Kidney epithelial cell (primary cell): ENCODE measurements around the gene CFAP61. TPM values are rescaled to one million over a fixed set of nuclear protein-coding genes. Genes with fewer than 3 reads are reported as not detected.

Experiments used
- DNase-seq: peaks from one replicate; pipeline ENCODE4 v3.0.0-alpha.2; 2010; ENCODE audit warnings: low read depth
- H3K27me3 ChIP-seq: 2 replicates; pipeline ENCODE4 v1.6.0; 2011; ENCODE audit warnings: low read length; ENCODE audit not compliant: control insufficient read depth, insufficient read depth
- H3K36me3 ChIP-seq: 2 replicates; pipeline ENCODE4 v1.5.1; 2011; ENCODE audit warnings: low read length; ENCODE audit not compliant: control insufficient read depth, insufficient read depth
- H3K4me3 ChIP-seq: 2 replicates; pipeline ENCODE4 v1.5.1; 2011; ENCODE audit warnings: low read depth, mild to moderate bottlenecking, control low read depth, low read length
- CTCF ChIP-seq: IDR thresholded peaks from 2 replicates; pipeline ENCODE4 v1.5.1; 2011; ENCODE audit warnings: mild to moderate bottlenecking, moderate library complexity, low read length, control low read depth, inconsistent platforms; ENCODE audit not compliant: insufficient read depth, poor library complexity, severe bottlenecking
- total RNA-seq: library from RNA; depleted of rRNA; stranded (reverse); fragments of >200 nt; gene quantifications from 2 replicates; pipeline ENCODE4 v1.2.3, GENCODE V29; 2015

Gene CFAP61
- total RNA-seq, 1 donor from 2014 or later: not detected

GRCh38 chr20:20210327-20210726, 158.0 kb downstream of the CFAP61 start:
- Histone ChIP-seq H3K36me3 (no peaks in the 10 kb centered on the region), H3K4me3 (no peak overlapping the region), H3K27me3 (no peaks in the 10 kb centered on the region)
- no peak for DNase-seq
- TF ChIP-seq CTCF: no peak

DNA sequence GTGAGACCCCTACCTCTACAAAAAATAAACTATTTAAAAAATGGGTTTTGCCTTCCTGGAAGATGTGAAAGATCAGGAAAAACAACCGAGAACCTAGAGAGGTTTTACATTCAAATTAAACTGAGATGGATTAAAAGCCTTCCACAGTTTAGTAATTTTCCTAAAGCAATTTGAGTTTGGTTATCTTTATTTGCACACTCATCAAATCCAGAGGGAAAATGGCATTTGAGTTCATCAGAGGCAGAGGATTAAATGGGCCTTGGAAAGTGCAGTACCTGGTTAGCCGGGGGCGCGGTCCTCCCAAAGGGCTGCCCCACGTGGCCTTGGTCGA, 158.6 kb downstream of the CFAP61 start:
- H3K27me3 ChIP-seq: no peaks in the 10 kb centered on the region
- H3K4me3 ChIP-seq: no peak overlapping the region
- H3K36me3 ChIP-seq: no peaks in the 10 kb centered on the region
- TF ChIP-seq CTCF: no peak
- no peak for DNase-seq

- Histone ChIP-seq H3K36me3 (no peaks in the 10 kb centered on the region), H3K27me3 (peaks cover 2% of the 10 kb centered on the region), H3K4me3 (no peak overlapping the region)
- DNase-seq: no peak
- no peak for TF ChIP-seq CTCF
Observed at GRCh38 chr20:20211274-20211987, 159.1 kb downstream of the CFAP61 start.

DNA sequence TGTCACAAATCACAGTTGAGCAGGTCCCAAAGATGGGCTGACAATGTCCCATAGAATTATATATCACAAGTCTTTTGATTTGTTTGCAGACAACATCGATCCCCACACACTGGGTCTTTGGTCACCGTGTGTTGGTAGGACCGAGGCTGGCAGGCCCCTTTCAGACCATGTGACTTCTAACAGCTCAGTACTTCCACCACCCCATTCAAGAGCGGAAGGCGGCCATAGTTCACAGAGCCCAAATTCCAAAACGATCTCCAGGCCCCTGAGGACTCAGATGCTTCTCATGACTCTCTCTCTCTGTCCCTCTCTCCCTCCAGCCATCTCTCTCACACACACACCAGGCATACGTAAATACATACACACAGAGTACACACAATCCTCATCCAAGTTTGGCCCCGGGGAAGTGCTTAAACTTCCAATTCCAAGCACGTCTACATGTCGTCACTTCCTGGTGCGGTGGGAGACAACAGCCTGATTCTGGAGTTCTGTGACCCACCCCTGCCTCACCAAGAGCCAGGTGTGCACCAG, 159.7 kb downstream of the CFAP61 start:
- TF ChIP-seq CTCF: no peak
- no peak overlapping the region for H3K4me3 ChIP-seq
- peaks cover 2% of the 10 kb centered on the region for H3K27me3 ChIP-seq
- DNase-seq: no peak
- no peaks in the 10 kb centered on the region for H3K36me3 ChIP-seq

DNA sequence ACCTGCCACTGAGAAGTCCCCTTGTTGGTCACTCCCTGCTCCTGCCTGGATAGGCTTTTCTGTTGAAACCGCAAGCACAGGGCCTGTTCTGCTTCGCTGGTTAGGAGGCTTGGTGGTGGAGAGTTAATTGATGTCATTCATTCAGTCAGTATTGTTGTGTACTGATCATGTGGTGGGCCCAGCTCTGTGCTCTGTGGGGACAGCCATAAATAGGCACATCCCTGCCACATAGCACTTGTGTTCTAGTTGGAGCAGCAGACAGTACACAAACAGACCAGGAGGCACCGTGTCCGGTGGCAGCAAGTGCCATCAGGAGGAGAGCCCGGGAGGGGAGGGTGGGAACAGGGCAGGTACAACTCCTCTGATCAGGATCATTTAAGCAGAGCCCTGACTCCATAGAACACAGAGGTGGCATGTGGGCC, 160.4 kb downstream of the CFAP61 start:
- no peak for TF ChIP-seq CTCF
- no peak overlapping the region for H3K4me3 ChIP-seq
- H3K36me3 ChIP-seq: no peaks in the 10 kb centered on the region
- peaks cover 2% of the 10 kb centered on the region for H3K27me3 ChIP-seq
- no peak for DNase-seq
